ENCODE data around the gene ELK1.

ELK1 gene

GRCh38 chrX:47587091-47587891 lies 63.1 kb downstream of the ELK1 start:
- H3K36me3 ChIP-seq (ENCODE audit: insufficient read depth, low read length): peaks cover 4% of the 10 kb centered on the region; the same call in 1 of the 2 replicates
- 83% methylated on average over 4 of the region's 4 CpGs for WGBS
- H3K27ac ChIP-seq (ENCODE audit: low read depth, low read length): no peak overlapping the region
- no peaks in the 10 kb centered on the region for H3K4me1 ChIP-seq (ENCODE audit: insufficient read depth, low read length)
- H3K4me3 ChIP-seq (ENCODE audit: low read length): no peak overlapping the region
- H3K9me3 ChIP-seq (ENCODE audit: insufficient read depth, low read depth, low read length): no peaks in the 10 kb centered on the region
- H3K9ac ChIP-seq (ENCODE audit: low read depth, low read length): no peak overlapping the region
- H3K27me3 ChIP-seq (ENCODE audit: insufficient read depth, low read length): no peaks in the 10 kb centered on the region

GRCh38 chrX:47586043-47586787 lies 64.1 kb downstream of the ELK1 start:
- no peaks in the 10 kb centered on the region for H3K9me3 ChIP-seq (ENCODE audit: insufficient read depth, low read depth, low read length)
- no peaks in the 10 kb centered on the region for H3K27me3 ChIP-seq (ENCODE audit: insufficient read depth, low read length)
- H3K36me3 ChIP-seq (ENCODE audit: insufficient read depth, low read length): peaks cover 4% of the 10 kb centered on the region; the same call in 1 of the 2 replicates
- no peak overlapping the region for H3K4me3 ChIP-seq (ENCODE audit: low read length)
- 85% methylated on average over 10 of the region's 11 CpGs for WGBS
- no peak overlapping the region for H3K27ac ChIP-seq (ENCODE audit: low read depth, low read length)
- no peak overlapping the region for H3K9ac ChIP-seq (ENCODE audit: low read depth, low read length)
- no peaks in the 10 kb centered on the region for H3K4me1 ChIP-seq (ENCODE audit: insufficient read depth, low read length)
